HG02759 (cell line): ENCODE measurements around the gene TNFAIP2.
"Not testable (repeated sequence)": the region's sequence is repeated elsewhere in the genome, so short reads cannot be mapped to it uniquely, and the experiment has no call there.

Experiments
- ATAC-seq: cut with Tn5 transposase; IDR thresholded peaks from one replicate; pipeline ENCODE4 v1.9.1; 2021; ENCODE audit warnings: mild to moderate bottlenecking, moderate library complexity; ENCODE audit not compliant: unreplicated experiment

TNFAIP2 gene

DNA sequence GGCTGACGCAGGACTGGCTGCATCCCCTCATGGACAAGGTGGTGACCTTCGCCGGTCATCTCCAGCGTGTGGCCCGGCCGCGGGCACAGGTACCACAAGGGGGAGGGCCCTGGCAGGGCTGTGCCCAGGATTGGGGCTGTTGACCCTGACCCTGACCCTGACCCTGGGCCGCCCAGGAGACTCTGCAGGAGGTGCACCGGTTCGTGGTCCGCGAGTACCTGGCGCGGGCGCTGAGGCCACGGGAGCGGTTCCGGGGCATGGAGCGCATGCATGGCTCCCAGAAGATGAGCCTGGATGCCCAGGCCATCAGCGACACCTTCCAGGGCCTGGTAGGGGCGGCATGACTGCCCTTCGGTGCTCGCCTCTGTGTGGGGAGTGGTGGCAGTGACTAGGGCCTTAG, 15.8 kb upstream of the TNFAIP2 start:
- no peak for ATAC-seq

DNA sequence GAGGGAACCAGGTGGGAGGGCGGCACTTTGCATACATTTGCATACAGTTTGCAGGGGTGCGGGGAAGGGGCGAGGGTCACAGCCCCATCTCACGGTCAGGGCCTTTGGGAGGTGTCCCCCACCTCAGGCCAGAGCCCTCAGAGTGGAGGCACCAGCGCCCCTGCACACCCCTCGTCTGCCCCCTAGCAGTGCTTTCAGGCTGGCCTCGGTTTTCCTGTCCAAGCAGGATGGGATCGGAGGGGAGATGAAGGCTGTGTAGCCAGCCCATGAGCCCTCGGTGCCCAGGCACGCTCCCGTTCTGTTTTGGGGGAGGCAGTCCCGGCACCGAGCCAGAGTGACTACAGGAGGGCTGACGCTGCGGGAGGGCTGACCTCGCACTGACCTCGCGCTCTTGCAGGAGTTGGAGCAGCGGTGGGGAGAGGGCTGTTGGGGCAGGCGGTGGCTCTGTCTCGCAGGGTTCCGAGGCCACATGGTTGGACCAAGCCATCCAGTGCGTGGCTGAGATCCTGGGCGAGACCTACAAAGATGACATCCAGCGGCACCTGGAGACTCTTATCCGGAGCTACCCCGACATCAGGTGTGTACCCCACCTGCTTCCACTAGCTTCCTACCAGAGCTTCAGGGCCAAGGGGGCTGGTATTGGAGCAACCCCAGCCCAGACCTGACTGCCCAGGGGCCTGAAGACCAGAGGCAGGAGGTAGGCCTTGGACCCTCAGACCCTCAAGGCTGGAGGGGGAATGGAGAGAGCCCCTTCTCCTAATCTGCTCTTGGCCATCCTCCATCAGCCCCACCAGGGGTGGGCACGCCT, 15.1 kb upstream of the TNFAIP2 start:
- ATAC-seq, result no peak

- ATAC-seq, result peak; percentile 47
Observed at GRCh38 chr14:103108749-103109207, 14.5 kb upstream of the TNFAIP2 start.

- no peak for ATAC-seq
Observed at GRCh38 chr14:103109535-103110441, 13.5 kb upstream of the TNFAIP2 start.

DNA sequence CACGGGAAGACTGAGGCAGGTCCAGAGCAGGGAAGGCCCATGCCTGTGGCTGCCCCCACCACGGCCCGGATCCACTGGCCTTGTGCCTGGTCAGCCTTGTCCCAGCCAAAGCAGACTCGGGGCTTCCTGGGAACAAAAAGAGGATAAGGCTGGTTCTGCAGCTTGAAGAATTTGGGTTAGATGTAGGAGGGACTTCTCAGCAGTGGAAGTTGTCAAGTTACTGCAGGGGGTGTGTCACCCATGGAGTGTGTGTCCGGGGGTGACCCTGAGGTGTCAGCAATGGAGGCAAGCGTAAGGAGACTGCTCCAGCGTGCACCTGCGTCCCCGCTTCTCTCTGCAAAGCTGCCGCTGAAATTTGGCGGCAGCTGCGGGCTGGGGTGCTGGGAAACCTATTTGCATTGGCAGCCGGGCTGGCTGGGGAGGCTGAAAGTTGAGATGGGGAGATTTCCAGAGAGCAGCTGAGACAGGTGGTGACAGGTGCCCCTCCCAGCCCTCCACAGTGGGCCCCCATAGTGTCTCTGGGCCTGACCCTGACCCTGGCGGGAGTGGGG, 12.5 kb upstream of the TNFAIP2 start:
- no peak for ATAC-seq

DNA sequence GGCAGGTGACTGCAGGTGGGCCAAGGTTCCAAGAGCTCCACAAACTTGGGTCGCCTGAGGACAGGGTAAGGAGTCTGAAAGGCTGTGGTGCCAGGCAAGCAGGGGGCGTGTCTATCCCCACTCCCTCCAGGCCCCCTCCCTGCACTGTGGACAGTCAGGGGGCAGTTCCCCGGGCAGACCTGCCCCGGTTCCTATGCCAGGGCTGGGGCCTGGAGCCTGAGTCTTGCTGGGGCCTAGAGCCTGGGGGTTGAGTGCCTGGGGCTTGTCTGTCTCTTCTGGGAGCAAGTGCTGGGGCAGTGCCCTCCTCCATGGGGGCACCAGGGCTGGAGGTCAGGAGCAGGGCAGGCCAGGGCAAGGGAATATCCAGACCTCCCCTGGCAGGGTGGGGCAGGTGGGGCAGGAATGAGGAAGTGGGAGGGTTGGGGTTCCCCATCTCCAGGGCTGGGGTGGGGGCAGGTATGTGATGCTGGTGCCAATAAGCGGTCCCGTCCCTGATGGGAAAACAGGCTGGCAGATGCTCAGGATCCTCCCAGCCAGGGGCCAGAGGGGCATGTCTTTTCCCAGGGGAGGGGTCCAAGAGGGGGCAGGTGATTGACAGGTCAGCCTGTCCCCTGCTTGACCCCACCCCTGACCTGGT, 11.9 kb upstream of the TNFAIP2 start:
- no peak for ATAC-seq

GRCh38 chr14:103112400-103113243, 10.6 kb upstream of the TNFAIP2 start:
- ATAC-seq, result no peak

- no peak for ATAC-seq
Observed at GRCh38 chr14:103113303-103113702, 10.0 kb upstream of the TNFAIP2 start.

- ATAC-seq, result no peak
Observed at GRCh38 chr14:103113774-103114173, 9.5 kb upstream of the TNFAIP2 start.

DNA sequence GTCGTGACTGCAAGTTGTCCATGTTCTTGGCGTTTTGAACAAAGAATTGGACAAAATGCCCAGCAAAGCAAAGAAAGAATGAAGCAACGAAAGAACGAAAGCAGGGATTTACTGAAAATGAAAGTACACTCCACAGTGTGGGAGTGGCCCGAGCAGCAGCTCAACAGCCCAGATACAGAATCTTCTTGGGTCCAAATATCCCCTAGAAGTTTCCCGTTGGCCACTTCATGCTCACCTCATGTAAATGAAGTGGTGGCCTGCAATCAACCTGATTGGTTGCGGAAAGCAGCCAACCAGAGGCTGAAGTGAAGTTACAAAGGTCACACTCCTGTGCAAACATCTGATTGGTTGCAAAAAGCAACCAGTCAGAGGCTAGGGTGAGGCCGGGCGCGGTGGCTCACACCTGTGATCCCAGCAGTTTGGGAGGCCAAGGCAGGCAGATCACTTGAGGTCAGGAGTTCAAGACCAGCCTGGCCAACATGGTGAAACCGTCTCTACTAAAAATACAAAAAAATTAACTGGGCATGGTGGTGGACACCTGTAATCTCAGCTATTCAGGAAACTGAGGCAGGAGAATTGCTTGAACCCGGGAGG, 8.1 kb upstream of the TNFAIP2 start:
- ATAC-seq, result not testable (repeated sequence)

DNA sequence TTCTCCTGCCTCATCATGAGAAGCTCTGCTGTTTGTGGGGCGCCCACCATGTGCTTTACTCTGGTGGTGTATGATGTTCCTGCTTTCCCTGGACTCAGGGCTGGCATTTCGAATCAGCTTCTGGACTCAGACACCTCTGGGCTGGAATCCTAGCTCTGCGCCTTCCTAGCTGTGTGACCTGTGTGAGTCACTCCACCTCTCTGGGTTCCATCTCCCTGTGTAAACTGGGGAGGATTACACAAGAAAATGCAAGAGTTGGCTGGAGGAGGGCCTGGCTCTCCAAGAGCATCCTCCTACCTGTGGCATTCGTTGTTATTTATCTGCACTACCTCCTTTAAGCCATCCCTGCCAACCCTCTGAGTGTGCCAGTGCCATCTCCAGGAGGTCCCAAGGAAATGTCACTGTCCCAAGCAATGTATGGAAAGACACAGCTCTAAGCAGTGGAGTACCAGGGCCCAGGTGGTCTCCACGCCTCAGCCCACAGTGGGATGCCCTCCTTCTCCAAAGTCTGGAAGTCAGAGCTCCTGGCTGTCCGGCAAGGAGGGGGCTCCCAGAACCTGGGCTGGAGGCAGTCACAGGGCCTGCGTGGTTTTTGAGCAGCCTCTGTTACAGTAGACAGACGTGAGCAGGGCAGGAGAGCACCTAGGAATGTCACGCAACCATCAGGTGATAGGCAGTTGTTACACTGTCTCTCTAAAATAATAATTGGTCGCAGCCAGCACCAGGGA, 7.3 kb upstream of the TNFAIP2 start:
- ATAC-seq, result no peak

DNA sequence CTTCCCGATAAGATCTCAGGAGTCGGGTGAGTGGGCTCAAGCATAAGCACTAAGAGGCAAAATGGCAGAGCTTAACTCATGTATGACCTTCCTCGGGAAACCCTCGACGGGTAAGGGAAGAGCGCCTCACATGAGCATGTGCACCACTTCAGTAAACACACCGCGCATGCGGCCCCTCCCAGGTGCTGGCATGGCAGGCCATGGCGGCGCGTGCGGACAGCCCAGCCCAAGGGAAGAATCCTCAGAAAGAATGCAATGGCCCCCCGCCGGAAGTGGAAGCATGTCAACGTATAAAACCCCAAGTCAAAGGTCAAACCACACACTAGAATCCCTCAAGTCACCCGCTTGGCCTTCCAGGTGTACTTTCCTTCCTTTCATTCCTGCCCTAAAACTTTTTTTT, 6.6 kb upstream of the TNFAIP2 start:
- no peak for ATAC-seq

GRCh38 chr14:103117499-103117898, 5.8 kb upstream of the TNFAIP2 start:
- not testable (repeated sequence) for ATAC-seq

DNA sequence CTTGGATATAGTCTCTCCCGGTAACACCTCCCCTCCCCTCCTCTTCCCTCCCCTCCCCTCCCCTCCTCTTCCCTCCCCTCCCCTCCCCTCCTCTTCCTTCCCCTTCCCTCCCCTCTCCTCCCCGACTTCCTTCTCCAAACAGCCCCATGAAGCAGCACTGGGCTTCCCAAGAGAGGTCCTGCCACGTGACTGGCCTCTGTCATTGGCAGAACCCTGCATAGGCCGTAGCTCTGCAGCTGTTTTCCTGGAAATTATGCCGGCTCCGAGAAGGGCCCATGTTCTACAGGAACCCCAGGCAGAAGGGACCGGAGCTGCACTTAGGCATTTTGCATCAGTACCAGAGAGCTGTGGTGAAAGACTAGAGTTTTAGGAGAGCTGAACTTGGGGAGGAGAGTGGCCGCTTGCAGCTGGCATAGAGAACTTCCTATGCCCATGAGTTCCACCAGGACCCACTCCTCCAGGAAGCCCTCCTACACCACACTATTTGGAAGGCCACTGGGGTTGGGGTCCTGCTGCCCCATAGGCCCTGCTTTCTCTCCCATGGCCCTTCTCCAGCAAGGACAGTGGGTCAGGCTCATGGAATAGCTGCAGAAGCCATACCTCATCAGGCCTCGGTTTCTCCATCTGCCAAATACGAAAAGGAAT, 5.1 kb upstream of the TNFAIP2 start:
- no peak for ATAC-seq

DNA sequence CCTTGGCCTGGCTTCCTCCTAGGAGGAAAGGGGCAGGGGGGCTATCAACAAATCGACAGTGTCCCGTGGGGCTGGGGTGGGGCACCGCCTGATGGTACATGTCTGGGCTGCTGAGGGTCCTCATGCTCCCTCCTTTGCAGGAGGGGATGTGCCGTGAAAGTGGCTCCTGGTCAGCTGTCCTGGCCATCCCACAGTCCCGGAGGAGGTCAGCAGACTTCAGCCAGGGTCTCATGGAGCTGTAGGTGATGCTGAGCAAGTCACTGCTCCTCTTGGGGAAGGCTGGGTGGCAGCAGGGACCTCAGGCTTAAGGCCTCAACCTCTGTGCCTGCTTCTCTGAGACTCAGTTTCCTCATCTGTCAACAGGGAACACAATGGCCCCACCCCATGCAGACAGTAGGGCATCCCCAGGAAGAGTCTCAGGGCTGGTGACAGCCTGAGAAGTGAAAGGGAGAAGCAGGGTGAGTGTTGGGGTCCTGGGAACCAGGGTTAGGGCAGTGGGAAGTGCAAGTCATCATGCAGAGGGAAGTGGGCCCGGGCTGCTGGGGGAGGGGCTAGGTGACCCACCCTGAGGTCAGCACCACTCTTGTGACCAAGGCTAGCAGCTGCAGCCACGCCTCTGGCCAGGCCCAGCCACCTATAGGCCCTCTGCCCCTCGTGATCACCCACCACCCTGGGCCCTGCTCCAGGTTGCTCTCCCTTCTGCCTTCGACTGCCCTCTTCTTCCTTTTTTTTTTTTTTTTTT, 4.4 kb upstream of the TNFAIP2 start:
- no peak for ATAC-seq

- ATAC-seq, result not testable (repeated sequence)
Observed at GRCh38 chr14:103119527-103119926, 3.7 kb upstream of the TNFAIP2 start.

- no peak for ATAC-seq
Observed at GRCh38 chr14:103121121-103121845, 2.0 kb upstream of the TNFAIP2 start.
